HUES64 (cell line): ENCODE results near the gene CD200.
"Not testable (repeated sequence)": the region's sequence is repeated elsewhere in the genome, so short reads cannot be mapped to it uniquely, and the experiment has no call there.

Experiments used
- H3K27ac ChIP-seq: 2 replicates; pipeline ENCODE4 v1.7.0; 2013; ENCODE audit warnings: low read depth, low read length, inconsistent platforms
- H3K27me3 ChIP-seq: 2 replicates; pipeline ENCODE4 v1.6.1; 2013; ENCODE audit warnings: mild to moderate bottlenecking, low read length; ENCODE audit not compliant: insufficient read depth
- H3K36me3 ChIP-seq: 2 replicates; pipeline ENCODE4 v1.6.1; 2013; ENCODE audit warnings: mild to moderate bottlenecking, low read length; ENCODE audit not compliant: insufficient read depth
- H3K4me1 ChIP-seq: 2 replicates; pipeline ENCODE4 v1.6.1; 2013; ENCODE audit warnings: mild to moderate bottlenecking, low read length, moderate library complexity; ENCODE audit not compliant: insufficient read depth
- H3K4me3 ChIP-seq: 2 replicates; pipeline ENCODE4 v1.5.1; 2013; ENCODE audit warnings: mild to moderate bottlenecking, low read length, moderate library complexity
- H3K9ac ChIP-seq: 2 replicates; pipeline ENCODE4 v1.6.1; 2013; ENCODE audit warnings: mild to moderate bottlenecking, low read depth, low read length
- H3K9me3 ChIP-seq: 2 replicates; pipeline ENCODE4 v1.6.1; 2013; ENCODE audit warnings: low read depth, low read length; ENCODE audit not compliant: insufficient read depth
- WGBS: fragments of 150-250, 120-280 bp; methylation state at CpG from one replicate; pipeline ENCODE4 v1.1.7; 2013; ENCODE audit warnings: missing lambda C conversion rate; 5-methylcytosine and 5-hydroxymethylcytosine counted together

CD200 gene

DNA sequence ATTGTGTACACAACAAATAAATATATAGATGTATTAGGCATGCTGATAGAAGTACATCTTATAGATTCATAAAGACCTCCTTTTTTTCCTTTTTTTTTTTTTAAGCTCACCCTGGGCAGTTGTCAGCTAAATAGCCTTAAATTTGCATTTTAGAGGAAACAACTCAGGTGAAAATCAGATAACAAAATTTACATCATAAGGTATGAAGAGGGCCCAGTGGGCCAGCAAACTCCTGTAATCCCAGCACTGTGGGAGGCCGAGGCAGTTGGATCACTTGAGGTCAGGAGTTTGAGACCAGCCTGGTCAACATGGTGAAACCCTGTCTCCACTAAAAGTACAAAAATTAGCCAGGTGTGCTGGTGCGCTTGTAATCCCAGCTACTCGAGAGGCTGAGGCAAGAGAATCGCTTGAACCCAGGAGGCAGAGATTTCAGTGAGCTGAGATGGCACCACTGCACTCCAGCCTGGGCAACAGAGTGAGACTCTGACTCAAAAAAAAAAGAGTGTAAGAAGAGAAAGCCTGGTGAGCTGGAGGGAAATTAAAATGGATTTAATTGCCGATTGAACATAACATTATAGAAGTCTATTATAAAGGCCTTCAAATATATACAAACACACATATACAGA lies 72.1 kb downstream of the CD200 start:
- peaks cover 69% of the 10 kb centered on the region for H3K4me1 ChIP-seq
- not testable (repeated sequence) for H3K4me3 ChIP-seq, H3K9ac ChIP-seq, H3K27me3 ChIP-seq, H3K27ac ChIP-seq, H3K9me3 ChIP-seq, H3K36me3 ChIP-seq
- 27% methylated on average over 4 of the region's 5 CpGs for WGBS

DNA sequence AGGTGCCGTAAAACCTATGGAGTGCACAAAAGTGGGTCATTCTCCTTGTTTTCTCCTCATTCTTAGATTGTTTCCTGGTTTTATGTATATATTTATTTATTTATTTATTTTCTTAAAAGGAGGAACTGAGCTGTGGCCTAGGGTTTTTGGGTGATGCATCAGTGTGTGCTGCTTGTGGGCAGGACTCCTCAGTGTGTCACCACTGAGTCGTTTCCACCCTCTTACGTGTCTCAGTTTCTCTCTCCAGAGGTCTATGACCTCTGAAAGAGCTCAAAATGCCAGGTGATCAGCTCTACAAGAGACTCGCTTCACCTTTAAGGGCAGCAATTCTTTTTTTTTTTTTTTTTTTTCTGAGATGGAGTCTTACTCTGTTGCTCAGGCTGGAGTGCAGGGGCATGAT lies 72.9 kb downstream of the CD200 start:
- H3K4me1 ChIP-seq, result peaks cover 64% of the 10 kb centered on the region
- no peak overlapping the region for H3K4me3 ChIP-seq
- no peak overlapping the region for H3K27ac ChIP-seq
- H3K9me3 ChIP-seq, result no peaks in the 10 kb centered on the region
- H3K9ac ChIP-seq, result no peak overlapping the region
- H3K27me3 ChIP-seq, result no peaks in the 10 kb centered on the region
- WGBS, result 76% methylated on average over 4 of the region's 4 CpGs
- H3K36me3 ChIP-seq, result no peaks in the 10 kb centered on the region

DNA sequence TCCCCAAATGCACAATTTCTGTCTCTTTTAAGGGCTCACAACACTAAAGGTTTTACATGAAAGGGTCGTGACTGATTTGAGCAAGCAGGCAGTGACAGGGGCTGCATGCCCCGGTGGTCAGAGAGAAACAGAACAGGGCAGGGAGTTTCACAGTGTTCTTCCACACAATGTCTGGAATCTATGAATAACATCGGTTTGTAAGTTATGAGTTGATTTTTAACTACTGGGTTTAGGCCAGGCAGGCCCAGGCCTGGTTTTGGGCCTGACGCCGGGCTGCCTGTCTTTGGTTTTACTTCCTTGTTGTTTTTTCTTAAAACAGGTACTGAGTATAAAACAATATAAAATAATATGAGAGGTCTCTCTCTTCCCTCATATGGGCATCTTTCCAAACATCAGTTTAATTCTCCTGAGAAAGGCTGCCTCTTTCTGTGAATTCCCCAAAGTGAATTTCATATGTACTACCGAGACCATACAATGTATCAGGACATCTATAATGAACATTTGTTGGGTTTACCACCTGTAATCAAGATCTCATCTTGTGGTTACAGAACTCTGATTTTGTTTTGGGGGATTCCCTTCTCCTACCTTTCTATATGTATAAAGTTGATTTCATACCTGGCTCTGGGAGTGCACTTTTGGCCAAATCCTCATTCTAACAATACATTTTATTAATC lies 74.4 kb downstream of the CD200 start:
- Histone ChIP-seq H3K9ac (no peak overlapping the region), H3K9me3 (no peaks in the 10 kb centered on the region), H3K4me3 (no peak overlapping the region), H3K27me3 (no peaks in the 10 kb centered on the region), H3K27ac (no peak overlapping the region), H3K4me1 (peaks cover 50% of the 10 kb centered on the region), H3K36me3 (no peaks in the 10 kb centered on the region)
- WGBS, result 69% methylated on average over 4 of the region's 6 CpGs

GRCh38 chr3:112407888-112408702 lies 75.1 kb downstream of the CD200 start:
- Histone ChIP-seq H3K9me3 (no peaks in the 10 kb centered on the region), H3K36me3 (no peaks in the 10 kb centered on the region), H3K4me1 (peaks cover 48% of the 10 kb centered on the region), H3K4me3 (no peak overlapping the region), H3K9ac (no peak overlapping the region), H3K27ac (no peak overlapping the region), H3K27me3 (no peaks in the 10 kb centered on the region)
- WGBS, result 95% methylated on average over 2 of the region's 2 CpGs

GRCh38 chr3:112409041-112409440 lies 76.1 kb downstream of the CD200 start:
- Histone ChIP-seq H3K4me3 (no peak overlapping the region), H3K27ac (no peak overlapping the region), H3K27me3 (no peaks in the 10 kb centered on the region), H3K9me3 (no peaks in the 10 kb centered on the region), H3K9ac (no peak overlapping the region), H3K4me1 (peaks cover 43% of the 10 kb centered on the region), H3K36me3 (no peaks in the 10 kb centered on the region)
- 81% methylated on average over 3 of the region's 4 CpGs for WGBS

GRCh38 chr3:112411425-112411824 lies 78.5 kb downstream of the CD200 start:
- Histone ChIP-seq H3K36me3 (no peaks in the 10 kb centered on the region), H3K27ac (no peak overlapping the region), H3K27me3 (no peaks in the 10 kb centered on the region), H3K9me3 (no peaks in the 10 kb centered on the region), H3K4me1 (peaks cover 21% of the 10 kb centered on the region), H3K9ac (no peak overlapping the region), H3K4me3 (no peak overlapping the region)
- WGBS, result 90% methylated on average over 3 of the region's 3 CpGs
